Muscle layer of duodenum (tissue), 2 donors: ENCODE measurements around the gene PACRG.

Experiments used
- H3K27ac ChIP-seq: one replicate; pipeline ENCODE4 v1.7.0; 2013; ENCODE audit warnings: mild to moderate bottlenecking, low read length
- H3K27me3 ChIP-seq: one replicate; pipeline ENCODE4 v1.7.0; 2013; ENCODE audit warnings: low read depth, mild to moderate bottlenecking, control low read depth, low read length
- H3K36me3 ChIP-seq, 2 donors: one replicate each; pipeline ENCODE4 v1.7.0; 2013; ENCODE audit warnings: low read length in 2 of 2, control low read depth in 1 of 2, mild to moderate bottlenecking in 1 of 2; ENCODE audit not compliant: insufficient read depth in 2 of 2, control insufficient read depth in 1 of 2
- H3K4me1 ChIP-seq, 2 donors: one replicate each; pipeline ENCODE4 v1.7.0; 2013; ENCODE audit warnings: low read length in 2 of 2, mild to moderate bottlenecking in 2 of 2, control low read depth in 1 of 2, moderate library complexity in 1 of 2; ENCODE audit not compliant: insufficient read depth in 2 of 2, control insufficient read depth in 1 of 2
- H3K4me3 ChIP-seq, 2 donors: one replicate each; pipeline ENCODE4 v1.7.0; 2013; ENCODE audit warnings: low read length in 2 of 2, low read depth in 1 of 2, mild to moderate bottlenecking in 1 of 2
- H3K9me3 ChIP-seq, 2 donors: one replicate each; pipeline ENCODE4 v1.7.0; 2013; ENCODE audit warnings: low read length in 2 of 2, control low read depth in 1 of 2, mild to moderate bottlenecking in 1 of 2; ENCODE audit not compliant: control insufficient read depth in 1 of 2
- donor health status: healthy.

PACRG gene

GRCh38 chr6:163179721-163180120, 451.9 kb downstream of the PACRG start:
- Histone ChIP-seq H3K4me3 (no peak overlapping the region), H3K27me3 (no peaks in the 10 kb centered on the region), H3K36me3 (no peaks in the 10 kb centered on the region), H3K9me3 (no peaks in the 10 kb centered on the region), H3K27ac (no peak overlapping the region), H3K4me1 (peaks cover 0 to 13% of the 10 kb centered on the region in 2 donors)

GRCh38 chr6:163180874-163181541, 453.2 kb downstream of the PACRG start:
- H3K4me1 ChIP-seq, result peaks cover 0 to 13% of the 10 kb centered on the region in 2 donors
- no peaks in the 10 kb centered on the region for H3K36me3 ChIP-seq
- H3K9me3 ChIP-seq, result no peaks in the 10 kb centered on the region
- H3K4me3 ChIP-seq, result no peak overlapping the region
- no peaks in the 10 kb centered on the region for H3K27me3 ChIP-seq
- no peak overlapping the region for H3K27ac ChIP-seq

- Histone ChIP-seq H3K4me3 (no peak overlapping the region), H3K27ac (no peak overlapping the region)
Observed at GRCh38 chr6:163181666-163182180, 453.9 kb downstream of the PACRG start.

GRCh38 chr6:163182696-163183095, 454.9 kb downstream of the PACRG start:
- no peak overlapping the region for H3K4me3 ChIP-seq
- no peaks in the 10 kb centered on the region for H3K27me3 ChIP-seq
- H3K27ac ChIP-seq, result no peak overlapping the region
- no peaks in the 10 kb centered on the region for H3K36me3 ChIP-seq
- peaks cover 0 to 13% of the 10 kb centered on the region in 2 donors for H3K4me1 ChIP-seq
- no peaks in the 10 kb centered on the region for H3K9me3 ChIP-seq

More at GRCh38 chr6:163181666-163182180, 453.9 kb downstream of the PACRG start:
- Histone ChIP-seq H3K4me1 (peaks cover 0 to 13% of the 10 kb centered on the region in 2 donors), H3K27me3 (no peaks in the 10 kb centered on the region), H3K9me3 (no peaks in the 10 kb centered on the region), H3K36me3 (no peaks in the 10 kb centered on the region)

- Histone ChIP-seq H3K4me1 (peaks cover 0 to 13% of the 10 kb centered on the region in 2 donors), H3K36me3 (no peaks in the 10 kb centered on the region), H3K4me3 (no peak overlapping the region), H3K27ac (no peak overlapping the region), H3K9me3 (no peaks in the 10 kb centered on the region), H3K27me3 (no peaks in the 10 kb centered on the region)
Observed at GRCh38 chr6:163183806-163184205, 456.0 kb downstream of the PACRG start.

GRCh38 chr6:163185744-163186143, 458.0 kb downstream of the PACRG start:
- H3K4me3 ChIP-seq, result no peak overlapping the region
- no peak overlapping the region for H3K27ac ChIP-seq
- no peaks in the 10 kb centered on the region for H3K36me3 ChIP-seq
- peaks cover 0 to 13% of the 10 kb centered on the region in 2 donors for H3K4me1 ChIP-seq
- H3K27me3 ChIP-seq, result no peaks in the 10 kb centered on the region
- no peaks in the 10 kb centered on the region for H3K9me3 ChIP-seq

- Histone ChIP-seq H3K4me1 (peaks cover 0 to 6% of the 10 kb centered on the region in 2 donors), H3K4me3 (no peak overlapping the region), H3K36me3 (no peaks in the 10 kb centered on the region), H3K9me3 (no peaks in the 10 kb centered on the region), H3K27ac (no peak overlapping the region), H3K27me3 (no peaks in the 10 kb centered on the region)
Observed at GRCh38 chr6:163186527-163186926, 458.8 kb downstream of the PACRG start.

GRCh38 chr6:163187201-163187600, 459.4 kb downstream of the PACRG start:
- Histone ChIP-seq H3K36me3 (no peaks in the 10 kb centered on the region), H3K27ac (no peak overlapping the region), H3K9me3 (no peaks in the 10 kb centered on the region), H3K4me1 (peaks cover 0 to 6% of the 10 kb centered on the region in 2 donors), H3K27me3 (no peaks in the 10 kb centered on the region), H3K4me3 (no peak overlapping the region)

- Histone ChIP-seq H3K9me3 (no peaks in the 10 kb centered on the region), H3K27ac (no peak overlapping the region), H3K4me3 (no peak overlapping the region), H3K27me3 (no peaks in the 10 kb centered on the region), H3K36me3 (no peaks in the 10 kb centered on the region), H3K4me1 (peaks cover 0 to 6% of the 10 kb centered on the region in 2 donors)
Observed at GRCh38 chr6:163187606-163188005, 459.8 kb downstream of the PACRG start.

- Histone ChIP-seq H3K27me3 (no peaks in the 10 kb centered on the region), H3K9me3 (no peaks in the 10 kb centered on the region), H3K4me3 (no peak overlapping the region), H3K27ac (no peak overlapping the region), H3K4me1 (peaks cover 0 to 5% of the 10 kb centered on the region in 2 donors), H3K36me3 (no peaks in the 10 kb centered on the region)
Observed at GRCh38 chr6:163188746-163189145, 461.0 kb downstream of the PACRG start.

- Histone ChIP-seq H3K4me3 (no peak overlapping the region), H3K36me3 (no peaks in the 10 kb centered on the region), H3K27ac (no peak overlapping the region), H3K27me3 (no peaks in the 10 kb centered on the region), H3K4me1 (no peaks in the 10 kb centered on the region), H3K9me3 (no peaks in the 10 kb centered on the region)
Observed at GRCh38 chr6:163189609-163190008, 461.8 kb downstream of the PACRG start.

- Histone ChIP-seq H3K27ac (no peak overlapping the region), H3K4me1 (no peaks in the 10 kb centered on the region), H3K27me3 (no peaks in the 10 kb centered on the region)
Observed at GRCh38 chr6:163190786-163191185, 463.0 kb downstream of the PACRG start.

More at GRCh38 chr6:163190786-163191185, 463.0 kb downstream of the PACRG start:
- Histone ChIP-seq H3K9me3 (no peaks in the 10 kb centered on the region), H3K4me3 (no peak overlapping the region), H3K36me3 (no peaks in the 10 kb centered on the region)
